OCI-LY7 (cell line): Measurements from ENCODE around the gene SRPK2. TPM values are rescaled to one million over a fixed set of nuclear protein-coding genes. Genes with fewer than 3 reads are reported as not detected.
"Not testable (repeated sequence)": the region's sequence is repeated elsewhere in the genome, so short reads cannot be mapped to it uniquely, and the experiment has no call there.

Source experiments
- BruUV-seq: library from RNA; stranded (reverse); fragments of 400-500 nt; replicated peaks from 2 replicates; lab custom pipeline; 2021; lab: Mats Ljungman, UMichigan
- CTCF ChIA-PET: fragments of 300-600 bp; sonication (Branson Sonifier 250); formaldehyde crosslinking; loops from one replicate; lab custom pipeline; 2022; ENCODE audit warnings: antibody characterized with exemption; ENCODE audit not compliant: unreplicated experiment; lab: Charles Lee
- POLR2A ChIA-PET: fragments of 300-600 bp; sonication (Branson Sonifier 250); formaldehyde crosslinking; loops from one replicate; lab custom pipeline; 2022; ENCODE audit warnings: antibody characterized with exemption; lab: Charles Lee
- DNase-seq: peaks from one replicate; pipeline ENCODE4 v3.0.0-alpha.2; 2015; ENCODE audit warnings: low spot score
- H2AFZ ChIP-seq: fragments of 200-600 bp; sonication (generic), shearing (Covaris generic); 2 replicates; pipeline ENCODE4 v1.6.1; 2014; ENCODE audit warnings: mild to moderate bottlenecking, antibody characterized with exemption, low read length, moderate library complexity
- H3K27ac ChIP-seq: fragments of 200-600 bp; sonication (generic); 2 replicates; pipeline ENCODE4 v1.5.1; 2014; ENCODE audit warnings: mixed run types, low read depth, mild to moderate bottlenecking, moderate library complexity, low read length, inconsistent platforms; ENCODE audit not compliant: poor library complexity, severe bottlenecking
- H3K36me3 ChIP-seq: fragments of 200-600 bp; sonication (generic); 2 replicates; pipeline ENCODE4 v1.6.1; 2014; ENCODE audit warnings: mild to moderate bottlenecking, antibody characterized with exemption, low read length, moderate library complexity, mixed read lengths; ENCODE audit not compliant: insufficient read depth
- H3K4me1 ChIP-seq: fragments of 200-600 bp; sonication (generic); 2 replicates; pipeline ENCODE4 v1.5.1; 2014; ENCODE audit warnings: mild to moderate bottlenecking, low read length; ENCODE audit not compliant: insufficient read depth, poor library complexity, severe bottlenecking
- H3K4me2 ChIP-seq: fragments of 200-600 bp; sonication (generic); 2 replicates; pipeline ENCODE4 v1.6.1; 2014; ENCODE audit warnings: mild to moderate bottlenecking, low read length
- H3K4me3 ChIP-seq: fragments of 200-600 bp; sonication (generic); 2 replicates; pipeline ENCODE4 v1.5.1; 2014; ENCODE audit warnings: mild to moderate bottlenecking, low read depth, low read length; ENCODE audit not compliant: poor library complexity, severe bottlenecking
- H3K79me2 ChIP-seq: fragments of 200-600 bp; sonication (generic); 2 replicates; pipeline ENCODE4 v1.6.1; 2016; ENCODE audit warnings: low read depth, mild to moderate bottlenecking, low read length, moderate library complexity, mixed read lengths; ENCODE audit not compliant: insufficient read depth
- H3K9me2 ChIP-seq: fragments of 200-600 bp; sonication (generic); 2 replicates; pipeline ENCODE4 v1.6.1; 2016; ENCODE audit warnings: mild to moderate bottlenecking, low read length, mixed read lengths; ENCODE audit not compliant: insufficient read depth
- H3K9me3 ChIP-seq: fragments of 200-600 bp; sonication (generic); 2 replicates; pipeline ENCODE4 v1.6.1; 2014; ENCODE audit warnings: mild to moderate bottlenecking, mixed run types, low read length, mixed read lengths
- H4K20me1 ChIP-seq: fragments of 200-600 bp; sonication (generic); 2 replicates; pipeline ENCODE4 v1.6.1; 2014; ENCODE audit warnings: mild to moderate bottlenecking, antibody characterized with exemption, low read length, moderate library complexity, mixed read lengths; ENCODE audit not compliant: insufficient read depth
- EZH2phosphoT487 ChIP-seq: fragments of 200-600 bp; sonication (generic); IDR thresholded peaks from 2 replicates; pipeline ENCODE4 v1.6.1; 2018; ENCODE audit warnings: low read depth, borderline replicate concordance, mild to moderate bottlenecking, mixed run types, antibody characterized with exemption, low read length, moderate library complexity, mixed read lengths
- intact Hi-C: fragments of 100-400 bp; cut with micrococcal nuclease; formaldehyde crosslinking; loops from one replicate; pipeline ENCODE4 v1.10.0; 2022; ENCODE audit not compliant: unreplicated experiment
- total RNA-seq, 2 experiments: library from RNA; depleted of rRNA in 1 of 2; stranded (reverse); fragments of >200 nt in 1 of 2; shearing (Covaris generic) in 1 of 2; gene quantifications; 2 replicates each; pipeline ENCODE4 v1.2.3, GENCODE V29; 2014 to 2022
- TF ChIP-seq, protein P1 (sequence below): fragments of 200-600 bp; sonication (generic); conservative IDR thresholded peaks from 2 replicates; pipeline ENCODE4 v1.5.1; 2014; ENCODE audit warnings: mild to moderate bottlenecking, antibody characterized with exemption, low read length, moderate library complexity, mixed read lengths

SRPK2 gene
- total RNA-seq, 2 experiments from 2014 or later, result 22.1 to 26.8 TPM

DNA sequence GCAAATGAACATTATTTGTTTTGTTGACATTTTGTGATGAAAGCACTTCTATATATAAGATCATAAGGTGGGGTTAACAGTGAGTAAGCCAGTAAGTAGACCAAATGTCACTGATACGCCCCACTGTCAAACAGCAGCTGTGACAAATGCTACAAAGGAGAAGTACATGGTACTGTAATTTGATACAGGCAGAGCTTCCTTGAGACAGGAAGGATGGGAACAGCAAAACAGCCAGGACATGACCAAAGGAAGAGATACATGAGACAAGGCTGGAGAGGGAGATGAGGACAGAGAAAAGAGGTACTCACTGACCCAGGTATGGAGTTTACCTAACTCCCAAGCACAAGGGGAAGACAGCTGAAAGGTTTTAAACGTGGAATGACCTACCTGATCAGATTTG is 127.0 kb downstream of the SRPK2 start:
- Histone ChIP-seq H2AFZ (no peak overlapping the region), H4K20me1 (peaks cover 7% of the 10 kb centered on the region; the same call in 1 of the 2 replicates), H3K9me3 (no peaks in the 10 kb centered on the region), H3K27ac (no peak overlapping the region), H3K4me2 (no peak overlapping the region), H3K36me3 (no peaks in the 10 kb centered on the region), H3K79me2 (no peaks in the 10 kb centered on the region), H3K9me2 (no peaks in the 10 kb centered on the region), H3K4me1 (peaks cover 8% of the 10 kb centered on the region), H3K4me3 (no peak overlapping the region)
- no peak for DNase-seq
- intact Hi-C loops, result no loop called here
- CTCF ChIA-PET, result no interaction called here
- TF ChIP-seq EZH2phosphoT487, result no peak
- TF ChIP-seq, protein P1, sequence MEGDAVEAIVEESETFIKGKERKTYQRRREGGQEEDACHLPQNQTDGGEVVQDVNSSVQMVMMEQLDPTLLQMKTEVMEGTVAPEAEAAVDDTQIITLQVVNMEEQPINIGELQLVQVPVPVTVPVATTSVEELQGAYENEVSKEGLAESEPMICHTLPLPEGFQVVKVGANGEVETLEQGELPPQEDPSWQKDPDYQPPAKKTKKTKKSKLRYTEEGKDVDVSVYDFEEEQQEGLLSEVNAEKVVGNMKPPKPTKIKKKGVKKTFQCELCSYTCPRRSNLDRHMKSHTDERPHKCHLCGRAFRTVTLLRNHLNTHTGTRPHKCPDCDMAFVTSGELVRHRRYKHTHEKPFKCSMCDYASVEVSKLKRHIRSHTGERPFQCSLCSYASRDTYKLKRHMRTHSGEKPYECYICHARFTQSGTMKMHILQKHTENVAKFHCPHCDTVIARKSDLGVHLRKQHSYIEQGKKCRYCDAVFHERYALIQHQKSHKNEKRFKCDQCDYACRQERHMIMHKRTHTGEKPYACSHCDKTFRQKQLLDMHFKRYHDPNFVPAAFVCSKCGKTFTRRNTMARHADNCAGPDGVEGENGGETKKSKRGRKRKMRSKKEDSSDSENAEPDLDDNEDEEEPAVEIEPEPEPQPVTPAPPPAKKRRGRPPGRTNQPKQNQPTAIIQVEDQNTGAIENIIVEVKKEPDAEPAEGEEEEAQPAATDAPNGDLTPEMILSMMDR, result no peak
- POLR2A ChIA-PET, result interaction anchor here (1.0 kb wide), 1 partner anchor 12 kb away, joined by 3 read pairs; no protein-coding TSS in a partner anchor
- no TSS peak for BruUV-seq

GRCh38 chr7:105260201-105260871 is 128.4 kb downstream of the SRPK2 start:
- H3K9me3 ChIP-seq, H3K4me3 ChIP-seq, H3K4me2 ChIP-seq, H3K36me3 ChIP-seq, POLR2A ChIA-PET, H3K9me2 ChIP-seq, CTCF ChIA-PET, DNase-seq, BruUV-seq, intact Hi-C loops, H3K79me2 ChIP-seq, H2AFZ ChIP-seq, H3K27ac ChIP-seq, H3K4me1 ChIP-seq: not testable (repeated sequence)
- H4K20me1 ChIP-seq, result peaks cover 10% of the 10 kb centered on the region; the same call in 1 of the 2 replicates

- peaks cover 10% of the 10 kb centered on the region; the same call in 1 of the 2 replicates for H4K20me1 ChIP-seq
- H3K4me2 ChIP-seq, intact Hi-C loops, H3K4me1 ChIP-seq, H3K4me3 ChIP-seq, H2AFZ ChIP-seq, H3K9me2 ChIP-seq, DNase-seq, CTCF ChIA-PET, H3K27ac ChIP-seq, H3K79me2 ChIP-seq, BruUV-seq, H3K36me3 ChIP-seq, H3K9me3 ChIP-seq: not testable (repeated sequence)
- POLR2A ChIA-PET, result interaction anchor here (0.7 kb wide), 1 partner anchor 380 kb away, joined by 4 read pairs; no protein-coding TSS in a partner anchor
These were observed 129.8 kb downstream of the SRPK2 start for GRCh38 chr7:105258919-105259318.
